ENCODE measurements around the gene C15orf61. TPM values are rescaled to one million over a fixed set of nuclear protein-coding genes. Genes with fewer than 3 reads are reported as not detected.
A peak's percentile ranks its signal among the peaks of the same experiment; 100 is the strongest.

C15orf61 gene
- total RNA-seq, 1 donor from 2014 or later, result 7.7 TPM

DNA sequence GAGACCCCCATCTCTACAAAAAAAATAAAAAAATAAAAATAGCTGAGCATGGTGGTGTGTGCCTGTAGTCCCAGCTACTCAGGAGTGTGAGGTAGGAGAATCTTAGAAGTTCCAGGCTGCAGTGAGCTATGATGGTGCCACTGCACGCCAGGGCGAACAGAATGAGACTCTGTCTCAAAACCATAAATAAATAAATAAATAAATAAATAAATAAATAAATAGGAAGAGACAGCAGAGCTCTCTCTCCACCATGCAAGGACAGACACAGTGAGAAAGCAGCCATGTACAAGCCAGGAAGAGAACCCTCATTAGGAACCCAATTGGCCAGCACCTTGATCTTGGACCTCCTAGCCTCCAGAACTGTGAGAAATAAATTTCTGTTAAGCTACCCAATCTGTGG is 5.4 kb upstream of the C15orf61 start:
- Mint-ChIP-seq H3K4me3 (no peak overlapping the region), H3K27me3 (ENCODE audit: low read depth) (no peaks in the 10 kb centered on the region), H3K4me1 (peaks cover 12% of the 10 kb centered on the region), H3K9me3 (no peaks in the 10 kb centered on the region), H3K36me3 (peaks cover 18% of the 10 kb centered on the region), H3K27ac (no peak overlapping the region)
- no peak for DNase-seq (ENCODE audit: low spot score in 2 of 2, unreplicated experiment in 2 of 2)
- TF ChIP-seq, protein P1, sequence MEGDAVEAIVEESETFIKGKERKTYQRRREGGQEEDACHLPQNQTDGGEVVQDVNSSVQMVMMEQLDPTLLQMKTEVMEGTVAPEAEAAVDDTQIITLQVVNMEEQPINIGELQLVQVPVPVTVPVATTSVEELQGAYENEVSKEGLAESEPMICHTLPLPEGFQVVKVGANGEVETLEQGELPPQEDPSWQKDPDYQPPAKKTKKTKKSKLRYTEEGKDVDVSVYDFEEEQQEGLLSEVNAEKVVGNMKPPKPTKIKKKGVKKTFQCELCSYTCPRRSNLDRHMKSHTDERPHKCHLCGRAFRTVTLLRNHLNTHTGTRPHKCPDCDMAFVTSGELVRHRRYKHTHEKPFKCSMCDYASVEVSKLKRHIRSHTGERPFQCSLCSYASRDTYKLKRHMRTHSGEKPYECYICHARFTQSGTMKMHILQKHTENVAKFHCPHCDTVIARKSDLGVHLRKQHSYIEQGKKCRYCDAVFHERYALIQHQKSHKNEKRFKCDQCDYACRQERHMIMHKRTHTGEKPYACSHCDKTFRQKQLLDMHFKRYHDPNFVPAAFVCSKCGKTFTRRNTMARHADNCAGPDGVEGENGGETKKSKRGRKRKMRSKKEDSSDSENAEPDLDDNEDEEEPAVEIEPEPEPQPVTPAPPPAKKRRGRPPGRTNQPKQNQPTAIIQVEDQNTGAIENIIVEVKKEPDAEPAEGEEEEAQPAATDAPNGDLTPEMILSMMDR (IDR thresholded peaks at IDR 0.05; ENCODE audit: unreplicated experiment), result no peak

DNA sequence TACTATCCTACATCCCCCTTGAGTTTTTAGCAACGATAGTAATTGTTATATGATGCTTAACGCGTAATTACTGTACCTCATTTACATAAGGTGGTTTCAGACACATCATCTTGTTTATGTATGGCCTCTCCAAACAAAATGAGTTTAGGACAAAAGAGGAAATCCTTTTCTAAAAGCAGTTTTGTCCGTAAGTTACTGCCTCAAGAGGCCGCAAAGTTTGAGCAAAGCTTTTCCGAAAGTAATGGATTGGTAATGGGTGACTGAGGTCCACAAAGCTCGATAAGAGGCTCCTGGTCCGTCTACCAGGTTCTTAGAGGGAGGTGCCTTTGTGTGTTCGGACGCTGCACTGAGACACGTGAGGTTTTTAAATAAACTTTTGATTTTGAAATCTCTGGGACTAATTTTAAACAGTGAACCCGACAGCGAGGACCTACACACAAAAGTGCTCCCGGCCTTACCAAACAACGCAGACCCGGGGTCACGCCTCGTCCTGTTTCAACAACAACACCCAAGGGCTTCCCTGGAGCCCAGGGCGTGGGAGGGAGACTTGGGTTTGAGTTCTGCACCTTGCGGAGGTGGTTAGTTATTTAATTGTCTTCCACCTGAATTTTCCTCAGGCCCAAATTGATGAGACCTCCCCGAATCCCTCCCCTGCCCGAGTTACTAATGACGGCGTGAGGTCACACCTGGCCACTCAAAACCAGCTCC is 456 bp upstream of the C15orf61 start:
- Mint-ChIP-seq H3K27ac (peak overlapping the region; percentile 85), H3K27me3 (ENCODE audit: low read depth) (no peaks in the 10 kb centered on the region), H3K9me3 (no peaks in the 10 kb centered on the region), H3K36me3 (peaks cover 7% of the 10 kb centered on the region), H3K4me3 (peak overlapping the region; percentile 76), H3K4me1 (peaks cover 28% of the 10 kb centered on the region)
- no peak for DNase-seq (ENCODE audit: low spot score in 2 of 2, unreplicated experiment in 2 of 2)
- TF ChIP-seq, protein P1 (IDR thresholded peaks at IDR 0.05; ENCODE audit: unreplicated experiment), result no peak

DNA sequence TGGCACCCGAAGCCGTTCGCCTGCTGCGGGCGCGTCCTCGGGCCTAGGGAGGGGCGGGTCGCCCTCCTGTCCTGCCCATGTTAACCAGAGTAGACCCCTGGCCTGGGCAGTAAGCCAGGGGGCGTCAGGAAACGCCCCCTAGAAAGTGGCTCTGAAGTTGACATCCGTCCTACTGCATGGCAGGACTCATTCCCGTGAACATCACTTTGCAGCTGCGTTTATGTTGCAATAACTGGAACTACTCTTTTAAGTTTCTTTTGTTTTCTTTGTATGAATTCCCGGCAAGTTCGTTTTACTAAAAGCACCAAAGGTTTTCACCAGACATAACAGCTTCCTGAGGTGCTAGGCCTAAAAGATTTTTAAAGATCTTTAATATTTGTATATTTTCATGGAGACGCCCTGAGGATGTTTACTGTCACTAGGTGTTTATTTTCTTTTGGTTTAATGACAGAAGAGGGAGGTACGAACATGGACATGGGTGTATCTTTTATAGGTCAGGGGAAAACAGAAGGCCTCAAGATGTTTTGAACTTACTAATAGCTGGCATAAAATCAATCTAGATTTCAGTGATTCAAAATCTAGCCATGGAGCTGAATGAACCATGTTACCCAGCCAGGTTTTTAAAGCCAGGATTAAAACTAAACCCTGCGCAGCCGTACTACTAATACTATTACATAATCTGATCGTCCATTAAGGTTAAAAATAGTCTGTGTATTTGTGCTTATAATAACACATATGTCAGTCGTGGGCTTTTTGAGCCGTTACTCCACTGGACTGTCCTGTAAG is 1.0 kb downstream of the C15orf61 start:
- H3K27ac Mint-ChIP-seq, result peak overlapping the region; percentile 97
- H3K9me3 Mint-ChIP-seq, result no peaks in the 10 kb centered on the region
- peaks cover 28% of the 10 kb centered on the region for H3K4me1 Mint-ChIP-seq
- DNase-seq (ENCODE audit: low spot score in 2 of 2, unreplicated experiment in 2 of 2), result no peak
- peaks cover 6% of the 10 kb centered on the region for H3K36me3 Mint-ChIP-seq
- H3K4me3 Mint-ChIP-seq, result peak overlapping the region; percentile 82
- TF ChIP-seq, protein P1 (IDR thresholded peaks at IDR 0.05; ENCODE audit: unreplicated experiment), result no peak
- H3K27me3 Mint-ChIP-seq (ENCODE audit: low read depth), result no peaks in the 10 kb centered on the region

DNA sequence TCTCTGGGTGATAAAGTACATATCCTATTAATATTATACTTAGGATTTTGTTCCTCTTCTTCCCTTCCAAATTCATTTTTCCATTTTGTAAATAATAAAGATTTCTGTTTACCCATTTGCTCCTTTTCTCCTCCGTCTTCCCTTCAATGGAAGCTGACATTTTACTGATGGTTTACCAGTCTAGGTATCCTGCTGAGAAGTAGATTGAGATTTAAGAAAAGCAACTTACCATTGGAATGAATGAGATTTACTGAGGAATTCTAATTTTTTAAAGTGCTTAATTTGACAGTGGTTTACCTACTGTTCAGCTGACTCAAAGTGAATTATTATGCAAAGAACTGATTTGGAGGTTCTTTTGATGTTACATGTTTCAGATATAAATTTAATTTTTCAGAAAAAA is 2.4 kb downstream of the C15orf61 start:
- Mint-ChIP-seq H3K4me3 (peak overlapping the region; percentile 82), H3K36me3 (peaks cover 4% of the 10 kb centered on the region), H3K27me3 (ENCODE audit: low read depth) (no peaks in the 10 kb centered on the region), H3K9me3 (no peaks in the 10 kb centered on the region), H3K4me1 (peaks cover 32% of the 10 kb centered on the region), H3K27ac (no peak overlapping the region)
- no peak for DNase-seq (ENCODE audit: low spot score in 2 of 2, unreplicated experiment in 2 of 2)
- TF ChIP-seq, protein P1 (IDR thresholded peaks at IDR 0.05; ENCODE audit: unreplicated experiment), result no peak

DNA sequence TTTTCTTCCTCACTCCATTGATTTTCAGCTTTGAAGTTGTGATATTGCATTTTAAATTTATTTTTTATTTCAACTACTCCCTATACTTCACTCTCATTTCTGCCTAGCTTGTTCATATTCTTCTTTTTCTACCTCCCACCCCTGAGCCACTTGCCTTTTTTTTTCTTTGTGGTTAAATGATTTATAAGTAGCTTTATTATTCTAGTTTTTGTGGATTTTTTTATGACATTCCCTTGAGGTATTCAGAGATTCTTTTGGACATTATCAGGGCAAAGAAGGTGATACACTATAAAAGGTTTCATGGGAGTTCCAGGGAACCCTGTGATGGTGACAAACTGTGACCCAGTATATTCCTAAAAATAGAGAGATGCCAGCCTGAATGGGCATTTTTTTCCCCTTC is 3.3 kb downstream of the C15orf61 start:
- Mint-ChIP-seq H3K27me3 (ENCODE audit: low read depth) (no peaks in the 10 kb centered on the region), H3K36me3 (no peaks in the 10 kb centered on the region), H3K4me3 (no peak overlapping the region), H3K27ac (peak overlapping the region; percentile 40), H3K9me3 (no peaks in the 10 kb centered on the region), H3K4me1 (peaks cover 36% of the 10 kb centered on the region)
- TF ChIP-seq, protein P1 (IDR thresholded peaks at IDR 0.05; ENCODE audit: unreplicated experiment), result no peak
- DNase-seq (ENCODE audit: low spot score in 2 of 2, unreplicated experiment in 2 of 2), result no peak
